HepG2 (cell line): ENCODE measurements around the gene CTNNA3.

ENCODE experiments used
- GTF2F1 ChIP-seq: fragments of 150-350 bp; IDR thresholded peaks from 2 replicates; pipeline ENCODE4 v1.6.1; 2014; ENCODE audit warnings: low read length
- MAFK ChIP-seq, 2 experiments: IDR thresholded peaks in 1 of 2; conservative IDR thresholded peaks in 1 of 2; 2 replicates each; pipeline ENCODE4 v1.6.1; 2011; ENCODE audit warnings: improper control_type of control experiment in 2 of 2, low read length in 2 of 2

GRCh38 chr10:67288688-67289410 lies 407.1 kb downstream of the CTNNA3 start:
- TF ChIP-seq GTF2F1 = no peak
- TF ChIP-seq MAFK (conservative IDR thresholded peaks at IDR 0.05 in 1 of 2, IDR thresholded peaks at IDR 0.05 in 1 of 2; ENCODE audit: low read length in 2 of 2) = no peak
